ENCODE measurements around the gene OMP.

Gene OMP

DNA sequence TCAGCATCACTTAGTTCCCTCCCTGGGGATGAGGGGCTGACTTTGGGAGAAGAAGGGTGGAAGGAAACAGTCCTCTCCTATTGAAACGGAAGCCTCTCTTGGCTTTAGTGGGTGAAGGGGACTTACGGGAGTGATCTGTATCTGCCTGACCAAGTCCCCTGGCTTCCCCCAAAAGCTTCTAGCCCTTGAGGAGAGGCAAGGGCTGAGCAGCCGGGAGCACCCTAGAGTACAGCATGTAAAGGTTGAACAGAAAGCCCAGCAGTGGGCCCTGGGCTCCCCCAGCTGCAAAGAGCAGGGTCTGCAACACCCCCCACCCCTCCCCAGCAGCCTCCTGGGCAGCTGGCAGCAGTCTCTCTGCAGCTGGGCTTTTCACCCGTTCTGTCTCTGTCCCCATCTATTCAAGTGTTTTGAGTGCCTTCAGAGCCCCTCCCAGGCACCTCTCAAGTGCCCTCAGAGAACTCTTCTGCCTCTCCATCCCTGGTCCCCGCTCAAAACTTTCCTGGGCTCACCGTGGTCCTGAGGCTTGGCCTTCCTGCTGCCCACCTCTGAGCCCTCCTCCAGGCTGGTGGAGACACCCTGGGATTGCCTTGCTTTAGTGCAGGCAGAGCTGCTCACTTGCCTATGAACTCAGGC is 33.2 kb upstream of the OMP start:
- DNase-seq (ENCODE audit: low read depth): no peak

DNA sequence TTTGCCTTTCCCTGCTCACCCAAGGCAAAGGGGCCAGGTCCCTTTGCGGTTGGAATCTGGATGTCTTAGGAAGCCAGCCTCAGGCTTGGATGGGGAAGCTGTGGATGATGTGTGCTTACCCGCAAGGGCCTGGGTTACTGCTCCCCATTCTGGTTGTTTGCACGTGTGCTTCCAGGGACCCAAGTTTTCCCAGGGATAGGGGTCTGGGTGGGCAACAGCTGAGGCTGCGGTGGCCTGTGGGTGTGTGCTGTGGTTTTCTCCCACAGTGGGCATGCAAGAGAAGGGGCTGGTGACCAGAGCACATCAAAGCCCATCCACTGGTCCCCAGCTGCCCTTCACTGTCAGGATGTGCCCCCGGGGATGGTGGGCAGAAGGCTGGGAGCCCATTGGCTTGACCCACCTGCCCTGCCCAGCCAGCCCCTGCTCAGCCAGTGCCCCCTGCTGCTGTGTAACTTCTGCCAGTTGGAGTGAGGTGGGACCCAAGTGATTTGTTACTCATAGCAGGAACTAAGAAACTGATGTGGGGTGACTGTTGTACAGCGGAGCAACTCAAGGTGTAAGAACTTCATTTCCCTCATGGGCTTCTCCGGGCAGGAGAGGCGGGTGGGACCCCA is 32.6 kb upstream of the OMP start:
- DNase-seq (ENCODE audit: low read depth): no peak

GRCh38 chr11:77071077-77071476 is 31.6 kb upstream of the OMP start:
- no peak for DNase-seq (ENCODE audit: low read depth)

GRCh38 chr11:77071671-77072605 is 30.7 kb upstream of the OMP start:
- DNase-seq (ENCODE audit: low read depth): no peak

DNA sequence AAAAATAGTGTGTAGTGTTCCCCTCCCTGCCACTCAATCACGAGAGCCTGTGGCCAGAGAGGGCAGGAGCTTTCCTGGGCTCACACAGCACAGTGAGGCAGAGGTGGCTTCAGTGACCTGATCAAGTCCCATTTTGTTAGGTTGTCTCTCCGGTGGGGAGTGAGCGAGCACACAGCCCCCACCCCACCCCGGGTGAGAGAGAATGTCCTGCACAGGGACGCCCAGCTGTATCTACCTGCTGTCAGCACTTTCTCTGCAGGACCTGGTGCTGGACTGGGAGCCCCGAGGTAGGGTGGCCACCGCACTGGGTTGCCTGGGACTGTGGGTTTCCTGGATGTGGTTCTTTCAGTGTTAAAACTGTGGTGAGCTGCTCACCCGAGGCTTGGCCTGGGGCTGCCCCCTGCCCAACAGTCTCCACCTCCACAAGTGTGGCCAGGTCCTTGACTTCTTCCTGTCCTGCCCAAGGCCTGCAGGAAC is 29.8 kb upstream of the OMP start:
- no peak for DNase-seq (ENCODE audit: low read depth)

DNA sequence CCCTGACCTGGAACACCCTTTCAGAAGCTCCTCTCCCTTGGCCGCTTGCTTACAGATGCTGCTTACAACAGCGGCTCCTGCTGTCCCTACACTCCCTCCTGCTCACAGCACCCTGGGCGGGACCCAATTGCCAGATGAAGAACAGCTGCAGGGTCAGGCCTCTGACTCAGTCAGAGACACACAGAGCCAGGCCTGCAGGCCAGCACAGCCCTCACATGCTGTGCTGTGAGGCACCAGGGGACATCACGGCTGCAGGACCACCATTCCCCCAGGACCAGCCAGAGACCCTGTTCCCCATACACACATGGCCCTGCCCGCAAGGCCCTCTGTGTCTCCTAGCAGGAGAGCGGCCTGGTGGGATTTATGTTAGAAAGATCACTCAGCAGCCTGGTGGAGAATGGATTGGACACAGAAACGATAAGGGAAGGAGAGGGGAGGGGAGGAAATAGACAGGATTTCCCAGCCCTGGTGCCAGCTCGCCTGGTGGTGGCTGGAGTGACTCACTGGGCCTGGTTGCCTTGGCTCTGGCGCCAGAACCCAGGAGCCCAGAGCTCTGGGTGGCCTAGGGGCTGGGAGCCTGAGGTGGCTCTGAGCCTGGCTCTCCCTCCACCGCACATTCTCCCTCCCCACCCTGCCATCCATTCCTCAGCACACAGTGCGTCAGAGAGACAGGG is 29.2 kb upstream of the OMP start:
- no peak for DNase-seq (ENCODE audit: low read depth)

DNA sequence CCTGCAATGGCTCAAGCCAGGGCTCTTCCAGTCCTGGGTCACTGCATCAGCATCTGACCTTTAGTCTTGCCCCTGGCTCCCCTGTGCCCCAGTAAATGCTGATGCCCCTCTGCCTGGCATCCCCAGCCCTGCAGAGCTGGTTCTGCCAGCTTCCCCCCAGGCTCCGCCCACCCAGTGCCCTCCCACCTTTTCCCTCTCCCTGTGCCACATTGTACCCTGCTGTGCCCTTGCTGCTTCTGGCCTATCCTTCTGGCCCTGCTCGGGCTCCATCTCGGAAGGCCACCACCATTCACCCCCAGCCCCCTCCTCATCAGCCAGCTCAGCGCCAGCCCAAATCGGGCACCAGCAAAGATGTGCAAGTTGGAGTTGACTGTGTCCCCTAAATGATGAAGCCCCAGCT is 28.4 kb upstream of the OMP start:
- DNase-seq (ENCODE audit: low read depth): no peak

GRCh38 chr11:77074626-77075221 is 27.9 kb upstream of the OMP start:
- DNase-seq (ENCODE audit: low read depth): no peak

DNA sequence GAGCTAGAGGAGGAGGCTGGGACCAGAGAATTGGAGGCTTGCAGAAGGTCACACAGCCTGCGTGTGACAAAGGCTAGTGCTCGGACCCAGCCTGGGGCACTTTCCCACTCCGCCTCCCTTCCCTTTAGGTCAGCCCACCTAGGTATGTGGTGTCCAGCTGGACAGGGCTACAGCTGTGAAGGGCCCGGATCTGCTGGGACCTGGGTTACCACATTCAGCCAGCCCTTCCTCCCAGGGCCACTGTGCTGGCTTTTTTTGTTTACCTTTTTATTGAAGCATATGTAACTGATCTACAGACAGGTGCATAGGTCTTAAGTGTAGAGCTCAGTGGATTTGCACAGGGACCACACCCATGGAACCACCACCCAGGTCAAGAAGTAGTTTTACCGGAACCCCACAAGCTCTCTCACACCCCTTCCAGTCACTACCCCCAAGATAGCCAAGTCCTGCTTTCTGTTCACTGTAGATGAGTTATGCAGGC is 27.2 kb upstream of the OMP start:
- no peak for DNase-seq (ENCODE audit: low read depth)

DNA sequence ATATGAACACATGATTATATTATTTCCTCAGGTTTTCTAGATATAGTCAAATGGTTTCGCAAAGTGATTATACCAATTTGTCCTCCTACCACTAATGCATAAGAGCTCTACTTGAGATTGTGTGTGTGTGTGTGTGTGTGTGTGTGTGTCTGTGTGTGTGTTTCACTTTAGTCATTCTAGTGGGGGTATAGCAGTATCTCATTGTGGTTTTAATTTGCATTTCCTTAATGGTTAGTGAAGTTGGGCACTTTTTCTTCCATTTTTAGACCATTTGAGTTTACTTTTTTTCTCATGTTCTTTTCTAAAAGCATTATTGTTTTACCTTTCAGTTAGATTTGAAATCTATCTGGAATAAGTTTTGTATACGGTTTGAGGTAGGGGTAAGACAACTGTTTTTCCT is 23.0 kb upstream of the OMP start:
- DNase-seq (ENCODE audit: low read depth): no peak

DNA sequence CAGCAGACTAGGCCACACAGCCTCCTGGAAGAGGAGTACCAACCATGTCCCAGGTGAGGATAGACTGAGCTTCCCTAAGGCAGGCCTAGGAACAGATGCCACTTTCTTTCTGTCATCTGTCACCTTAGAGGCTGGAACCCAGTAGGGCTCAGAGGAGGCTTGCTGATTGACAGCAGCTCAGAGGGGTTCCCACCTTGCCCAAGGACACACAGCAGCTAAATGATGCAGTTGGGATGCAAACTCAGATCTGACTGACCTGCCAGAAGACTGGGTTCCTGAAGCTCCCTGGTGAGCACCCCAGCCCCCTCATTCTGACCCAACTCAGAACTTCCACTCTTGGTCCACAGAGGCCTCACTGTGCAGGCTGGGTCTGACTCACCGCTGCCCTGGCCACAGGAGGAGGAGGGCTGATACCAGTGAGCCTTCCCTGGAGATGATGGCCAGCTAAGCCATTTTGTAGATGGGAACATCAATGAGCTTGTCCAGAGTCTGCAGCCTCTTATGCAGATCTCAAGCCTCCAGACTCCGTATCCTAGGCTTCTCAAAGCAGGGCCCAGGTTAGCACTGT is 21.9 kb upstream of the OMP start:
- no peak for DNase-seq (ENCODE audit: low read depth)

DNA sequence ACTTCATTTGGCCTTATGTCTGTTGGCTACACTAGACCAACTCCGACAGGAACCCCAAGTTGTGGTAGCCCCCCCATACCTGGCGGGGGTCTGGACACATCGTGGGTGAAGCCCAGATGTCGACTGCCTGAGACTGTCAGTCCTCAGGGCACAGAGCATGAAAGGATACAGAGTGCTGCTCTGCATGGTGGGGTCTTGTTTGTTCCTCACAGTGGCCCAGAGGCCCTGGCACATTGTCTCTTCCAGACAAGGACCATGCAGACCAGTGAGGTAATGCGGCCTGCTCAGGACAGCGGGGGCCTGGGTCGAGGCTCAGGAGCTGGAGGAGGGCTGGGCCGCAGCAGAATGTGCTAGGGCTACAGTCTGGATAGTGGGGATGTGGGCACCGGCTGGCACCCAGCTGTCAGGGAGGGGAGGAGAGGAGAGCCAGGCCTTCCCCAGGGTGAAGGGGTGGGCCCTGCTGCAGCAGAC is 21.2 kb upstream of the OMP start:
- DNase-seq (ENCODE audit: low read depth): no peak

DNA sequence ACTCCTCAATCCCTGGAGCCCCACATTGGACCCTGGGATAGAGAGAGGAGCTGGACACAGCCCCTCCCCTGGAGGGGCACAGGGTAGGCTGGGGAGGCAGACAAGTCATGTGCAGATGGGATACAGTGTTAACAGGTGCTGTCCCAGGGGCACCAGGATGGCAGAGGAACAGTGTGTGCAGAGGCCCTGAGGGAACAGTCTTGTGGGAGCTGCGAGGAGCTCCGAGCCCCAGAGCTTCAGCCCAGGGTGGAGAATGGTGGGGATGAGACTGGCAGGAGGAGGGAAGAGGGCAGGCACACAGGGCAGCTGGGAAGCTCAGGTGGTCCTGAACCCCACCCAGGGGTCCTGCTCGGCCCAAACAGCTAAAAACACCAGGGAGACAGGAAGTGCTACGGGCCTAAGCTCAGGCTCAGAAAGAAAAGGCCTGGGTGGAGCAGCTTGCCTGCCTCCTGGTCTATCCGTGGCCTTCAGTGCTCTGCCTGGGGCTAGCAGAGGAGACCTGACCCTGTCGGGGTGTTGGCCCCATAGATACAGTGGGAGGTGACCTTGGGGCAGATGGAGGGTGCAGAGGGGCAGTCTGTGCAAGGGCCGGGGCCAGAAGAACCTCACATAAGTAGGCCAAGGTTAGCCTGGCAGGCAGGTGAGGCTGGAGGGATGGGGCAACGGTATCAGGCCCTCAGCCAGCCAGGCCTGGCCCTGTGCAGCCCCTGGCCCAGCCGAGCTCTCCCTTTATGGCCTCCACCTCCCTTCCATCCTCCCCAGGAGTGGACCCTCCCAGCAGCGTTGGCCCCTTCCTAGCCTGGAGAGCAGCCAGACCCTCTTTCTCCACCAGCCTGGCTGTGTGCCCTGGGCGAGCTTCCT is 20.4 kb upstream of the OMP start:
- no peak for DNase-seq (ENCODE audit: low read depth)

GRCh38 chr11:77082838-77083565 is 19.6 kb upstream of the OMP start:
- DNase-seq (ENCODE audit: low read depth): no peak

DNA sequence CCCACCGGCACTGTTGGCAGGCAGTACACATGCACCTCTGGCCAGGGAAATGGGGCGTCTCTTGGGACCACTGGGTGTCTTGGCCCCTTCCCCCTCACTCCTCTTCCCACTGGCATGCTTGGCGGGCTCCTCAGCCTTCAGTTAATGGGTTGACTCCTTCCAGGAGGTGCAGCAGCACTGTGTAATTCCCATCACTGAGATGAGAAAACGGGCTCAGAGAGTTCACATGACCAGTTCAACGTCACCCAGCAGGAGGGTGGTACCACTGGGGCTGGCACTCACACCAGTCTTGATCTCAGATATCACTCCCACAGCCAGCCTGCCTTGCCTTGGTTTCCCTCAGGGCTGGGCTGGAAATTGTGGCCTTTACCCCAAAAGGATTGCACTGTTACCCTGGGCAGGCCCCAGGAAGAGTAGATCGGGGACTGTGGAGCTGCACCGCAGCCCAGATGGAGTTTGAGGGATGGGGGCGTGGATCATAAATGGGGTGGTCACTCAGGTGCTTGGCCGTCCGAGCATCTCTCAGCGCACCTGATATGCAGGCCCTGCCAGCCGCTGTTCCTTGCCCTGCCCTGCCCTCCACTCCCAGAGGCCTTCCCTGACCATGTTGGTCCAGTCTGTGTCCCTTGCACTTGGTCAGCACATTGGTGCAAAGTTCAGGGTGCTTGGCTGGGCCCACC is 18.9 kb upstream of the OMP start:
- no peak for DNase-seq (ENCODE audit: low read depth)

- no peak for DNase-seq (ENCODE audit: low read depth)
Observed at GRCh38 chr11:77084581-77085191, 18.0 kb upstream of the OMP start.

GRCh38 chr11:77085652-77086051 is 17.0 kb upstream of the OMP start:
- DNase-seq (ENCODE audit: low read depth): no peak
